ENCODE data around the gene RAB12.

- TF ChIP-seq CTCF (conservative IDR thresholded peaks at IDR 0.05; ENCODE audit: low read length) (no peak), EZH2phosphoT487 (IDR thresholded peaks at IDR 0.05; ENCODE audit: borderline replicate concordance) (no peak)
Measured at GRCh38 chr18:8627540-8627939, 18.3 kb downstream of the RAB12 start.

Measured in Loucy (cell line).